Activated B cell treated with CpG ODN at 0.5 μM for 24 hours (primary cell): ENCODE results near the gene SP2. TPM values are rescaled to one million over a fixed set of nuclear protein-coding genes. Genes with fewer than 3 reads are reported as not detected.

Experiments used
- ATAC-seq: fragments of 200-7000 bp; cut with Tn5 transposase; one replicate; pipeline ENCODE4 v1.10.0; 2021; ENCODE audit warnings: low read depth, mild to moderate bottlenecking, moderate library complexity
- CTCF ChIA-PET: fragments of 350-600 bp; sonication (Branson Sonifier 250); formaldehyde crosslinking; loops from one replicate; lab custom pipeline; 2021; ENCODE audit warnings: antibody characterized with exemption; lab: Charles Lee
- POLR2A ChIA-PET: fragments of 350-600 bp; sonication (Branson Sonifier 250); formaldehyde crosslinking; loops from one replicate; lab custom pipeline; 2021; ENCODE audit warnings: antibody characterized with exemption; lab: Charles Lee
- DNase-seq: peaks from one replicate; pipeline ENCODE4 v3.0.0; 2022
- H3K27ac Mint-ChIP-seq: one replicate; pipeline ENCODE4 v1.8.0; 2020; ENCODE audit warnings: mixed read lengths
- H3K27me3 Mint-ChIP-seq: one replicate; pipeline ENCODE4 v1.8.0; 2021; ENCODE audit warnings: mixed read lengths
- H3K36me3 Mint-ChIP-seq: one replicate; pipeline ENCODE4 v1.8.0; 2021; ENCODE audit warnings: low read depth, mixed read lengths
- H3K4me1 Mint-ChIP-seq: one replicate; pipeline ENCODE4 v1.8.0; 2021; ENCODE audit warnings: mixed read lengths
- H3K4me3 Mint-ChIP-seq: one replicate; pipeline ENCODE4 v1.8.0; 2020; ENCODE audit warnings: mild to moderate bottlenecking, mixed read lengths
- H3K9me3 Mint-ChIP-seq: one replicate; pipeline ENCODE4 v1.8.0; 2020; ENCODE audit warnings: mixed read lengths
- intact Hi-C: fragments of 100-400 bp; cut with micrococcal nuclease; formaldehyde crosslinking; loops from one replicate; pipeline ENCODE4 v1.15.1; 2024
- total RNA-seq: library from RNA; stranded (reverse); gene quantifications from 2 replicates; pipeline ENCODE4 v1.2.3, GENCODE V29; 2022
- TF ChIP-seq, protein P1 (sequence below): fragments of 200-600 bp; IDR thresholded peaks from one replicate; pipeline ENCODE4 v1.8.0; 2022; ENCODE audit warnings: antibody characterized with exemption, mild to moderate bottlenecking

The SP2 gene
- total RNA-seq, 1 donor from 2014 or later, result 28.5 TPM

GRCh38 chr17:47873200-47874090 is 22.6 kb upstream of the SP2 start:
- ATAC-seq (no peak), DNase-seq (no peak)
- Mint-ChIP-seq H3K27me3 (peaks cover 60% of the 10 kb centered on the region), H3K9me3 (no peaks in the 10 kb centered on the region), H3K4me1 (peaks cover 9% of the 10 kb centered on the region), H3K27ac (no peak overlapping the region), H3K4me3 (no peak overlapping the region), H3K36me3 (no peaks in the 10 kb centered on the region)
- intact Hi-C loops, result no loop called here
- ChIA-PET CTCF (interaction anchor here (0.6 kb wide), 1 partner anchor 51 kb away, joined by 4 read pairs; no protein-coding TSS in a partner anchor), POLR2A (no interaction called here)
- TF ChIP-seq, protein P1, sequence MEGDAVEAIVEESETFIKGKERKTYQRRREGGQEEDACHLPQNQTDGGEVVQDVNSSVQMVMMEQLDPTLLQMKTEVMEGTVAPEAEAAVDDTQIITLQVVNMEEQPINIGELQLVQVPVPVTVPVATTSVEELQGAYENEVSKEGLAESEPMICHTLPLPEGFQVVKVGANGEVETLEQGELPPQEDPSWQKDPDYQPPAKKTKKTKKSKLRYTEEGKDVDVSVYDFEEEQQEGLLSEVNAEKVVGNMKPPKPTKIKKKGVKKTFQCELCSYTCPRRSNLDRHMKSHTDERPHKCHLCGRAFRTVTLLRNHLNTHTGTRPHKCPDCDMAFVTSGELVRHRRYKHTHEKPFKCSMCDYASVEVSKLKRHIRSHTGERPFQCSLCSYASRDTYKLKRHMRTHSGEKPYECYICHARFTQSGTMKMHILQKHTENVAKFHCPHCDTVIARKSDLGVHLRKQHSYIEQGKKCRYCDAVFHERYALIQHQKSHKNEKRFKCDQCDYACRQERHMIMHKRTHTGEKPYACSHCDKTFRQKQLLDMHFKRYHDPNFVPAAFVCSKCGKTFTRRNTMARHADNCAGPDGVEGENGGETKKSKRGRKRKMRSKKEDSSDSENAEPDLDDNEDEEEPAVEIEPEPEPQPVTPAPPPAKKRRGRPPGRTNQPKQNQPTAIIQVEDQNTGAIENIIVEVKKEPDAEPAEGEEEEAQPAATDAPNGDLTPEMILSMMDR, result no peak

DNA sequence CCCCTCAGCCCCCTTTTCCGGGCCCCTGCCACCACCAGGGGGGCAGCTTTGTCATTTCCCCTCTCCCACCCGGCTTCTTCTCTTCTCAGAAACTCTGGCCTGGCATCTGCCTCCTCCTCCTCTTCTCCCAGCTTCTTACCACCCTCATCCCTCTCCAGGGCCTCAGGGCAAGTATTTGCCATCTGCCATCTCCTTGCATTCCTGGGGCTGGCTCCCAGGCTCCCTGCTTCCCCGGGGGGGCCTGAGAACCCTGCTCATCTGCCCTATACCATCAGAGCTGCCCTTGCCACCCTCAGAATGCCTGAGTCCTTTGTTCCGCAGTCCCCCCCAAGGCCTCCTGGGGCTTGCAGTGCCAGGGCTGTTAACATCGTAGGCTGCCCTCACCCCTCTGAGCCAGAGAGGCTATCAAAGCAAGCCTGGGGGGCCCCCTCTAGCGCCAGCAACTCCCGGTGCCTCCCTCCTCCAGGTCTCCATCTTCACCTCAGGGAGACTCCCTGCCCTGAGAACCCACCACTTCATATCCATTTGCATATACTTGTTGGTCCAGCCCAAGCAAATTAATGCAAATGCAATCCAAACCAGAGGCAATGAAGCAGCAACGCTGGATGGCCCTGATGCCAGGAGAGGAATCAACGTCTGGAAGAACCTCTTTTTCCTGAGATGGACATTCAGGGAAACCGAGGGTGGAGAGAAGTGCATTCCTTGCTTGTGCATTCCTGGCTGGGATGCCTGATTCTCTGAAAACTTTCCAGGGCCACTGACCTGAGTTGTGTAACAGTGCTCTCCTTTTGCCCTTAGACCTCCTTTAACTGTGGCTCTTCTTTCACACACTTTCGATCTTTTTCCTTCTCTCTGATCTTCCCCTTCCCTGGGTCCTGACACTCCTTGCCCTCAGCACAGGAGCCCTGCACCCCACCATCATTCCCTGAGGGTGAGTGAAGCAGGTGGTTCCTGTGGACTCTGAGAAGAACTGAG is 20.7 kb upstream of the SP2 start:
- DNase-seq (no peak), ATAC-seq (no peak)
- H3K4me1 Mint-ChIP-seq, result peaks cover 9% of the 10 kb centered on the region
- no peaks in the 10 kb centered on the region for H3K9me3 Mint-ChIP-seq
- H3K27ac Mint-ChIP-seq, result no peak overlapping the region
- H3K27me3 Mint-ChIP-seq, result peaks cover 59% of the 10 kb centered on the region
- CTCF ChIA-PET, result no interaction called here
- H3K4me3 Mint-ChIP-seq, result no peak overlapping the region
- TF ChIP-seq, protein P1, result no peak
- intact Hi-C loops, result no loop called here
- no peaks in the 10 kb centered on the region for H3K36me3 Mint-ChIP-seq
- POLR2A ChIA-PET, result no interaction called here

- POLR2A ChIA-PET, result no interaction called here
- H3K27ac Mint-ChIP-seq, result no peak overlapping the region
- DNase-seq, result no peak
These were observed 18.5 kb upstream of the SP2 start for GRCh38 chr17:47877368-47878034.

GRCh38 chr17:47878203-47879027 is 17.6 kb upstream of the SP2 start:
- CTCF ChIA-PET, result no interaction called here
- TF ChIP-seq, protein P1, result no peak

More at GRCh38 chr17:47877368-47878034, 18.5 kb upstream of the SP2 start:
- TF ChIP-seq, protein P1, result no peak
- intact Hi-C loops, result no loop called here
- Mint-ChIP-seq H3K4me3 (no peak overlapping the region), H3K27me3 (peaks cover 49% of the 10 kb centered on the region), H3K9me3 (no peaks in the 10 kb centered on the region), H3K36me3 (no peaks in the 10 kb centered on the region), H3K4me1 (peaks cover 2% of the 10 kb centered on the region)
- CTCF ChIA-PET, result no interaction called here
- ATAC-seq, result no peak

More at GRCh38 chr17:47878203-47879027, 17.6 kb upstream of the SP2 start:
- peaks cover 49% of the 10 kb centered on the region for H3K27me3 Mint-ChIP-seq
- DNase-seq, result no peak
- POLR2A ChIA-PET, result no interaction called here
- H3K36me3 Mint-ChIP-seq, result no peaks in the 10 kb centered on the region
- no peak overlapping the region for H3K4me3 Mint-ChIP-seq
- no peak for ATAC-seq
- intact Hi-C loops, result no loop called here
- H3K27ac Mint-ChIP-seq, result no peak overlapping the region
- no peaks in the 10 kb centered on the region for H3K9me3 Mint-ChIP-seq
- H3K4me1 Mint-ChIP-seq, result no peaks in the 10 kb centered on the region
